BE2C (cell line): ENCODE results near the gene NCAN.

Experiments used
- DNase-seq: peaks from one replicate; pipeline ENCODE4 v3.0.0-alpha.2; 2020
- H3K27me3 ChIP-seq: fragments of 250-450 bp; sonication (Bioruptor Pico); 2 replicates; pipeline ENCODE4 v1.5.1; 2020; ENCODE audit warnings: mild to moderate bottlenecking
- H3K36me3 ChIP-seq: fragments of 250-450 bp; sonication (Bioruptor Pico); 2 replicates; pipeline ENCODE4 v1.5.1; 2020; ENCODE audit warnings: mild to moderate bottlenecking
- H3K4me1 ChIP-seq: fragments of 250-450 bp; sonication (Bioruptor Pico); 2 replicates; pipeline ENCODE4 v1.5.1; 2020
- H3K4me3 ChIP-seq: 2 replicates; pipeline ENCODE4 v1.5.1; 2011; ENCODE audit warnings: low read depth, low read length
- H3K9me3 ChIP-seq: fragments of 250-450 bp; sonication (Bioruptor Pico); 2 replicates; pipeline ENCODE4 v1.5.1; 2020
- CTCF ChIP-seq: IDR thresholded peaks from 2 replicates; pipeline ENCODE4 v1.5.1; 2012; ENCODE audit warnings: mild to moderate bottlenecking, low read depth, low read length

The NCAN gene

GRCh38 chr19:19268453-19269385, 57.0 kb downstream of the NCAN start:
- Histone ChIP-seq H3K9me3 (no peaks in the 10 kb centered on the region; the same call in 1 of the 2 replicates), H3K27me3 (no peaks in the 10 kb centered on the region), H3K36me3 (no peaks in the 10 kb centered on the region), H3K4me3 (no peak overlapping the region), H3K4me1 (peaks cover 5% of the 10 kb centered on the region; the same call in 1 of the 2 replicates)
- TF ChIP-seq CTCF, result no peak
- DNase-seq, result no peak

- Histone ChIP-seq H3K36me3 (no peaks in the 10 kb centered on the region), H3K27me3 (no peaks in the 10 kb centered on the region), H3K9me3 (no peaks in the 10 kb centered on the region; the same call in 1 of the 2 replicates), H3K4me3 (no peak overlapping the region), H3K4me1 (peaks cover 5% of the 10 kb centered on the region; the same call in 1 of the 2 replicates)
- DNase-seq, result no peak
- TF ChIP-seq CTCF, result no peak
These were observed 58.4 kb downstream of the NCAN start for GRCh38 chr19:19269952-19270694.

- Histone ChIP-seq H3K4me3 (no peak overlapping the region), H3K9me3 (no peaks in the 10 kb centered on the region; the same call in 1 of the 2 replicates), H3K4me1 (peaks cover 5% of the 10 kb centered on the region; the same call in 1 of the 2 replicates), H3K36me3 (peaks cover 5% of the 10 kb centered on the region), H3K27me3 (no peaks in the 10 kb centered on the region)
- no peak for TF ChIP-seq CTCF
- DNase-seq, result no peak
These were observed 59.2 kb downstream of the NCAN start for GRCh38 chr19:19270749-19271571.

- H3K9me3 ChIP-seq, result no peaks in the 10 kb centered on the region; the same call in 1 of the 2 replicates
- peaks cover 5% of the 10 kb centered on the region; the same call in 1 of the 2 replicates for H3K4me1 ChIP-seq
- H3K27me3 ChIP-seq, result no peaks in the 10 kb centered on the region
- no peak for DNase-seq
- no peak for TF ChIP-seq CTCF
- H3K36me3 ChIP-seq, result peaks cover 14% of the 10 kb centered on the region
- peak overlapping the region; percentile 53; the same call in 1 of the 2 replicates for H3K4me3 ChIP-seq
These were observed 60.3 kb downstream of the NCAN start for GRCh38 chr19:19271828-19272599.

- DNase-seq, result no peak
- Histone ChIP-seq H3K27me3 (no peaks in the 10 kb centered on the region), H3K9me3 (no peaks in the 10 kb centered on the region; the same call in 1 of the 2 replicates), H3K36me3 (peaks cover 23% of the 10 kb centered on the region), H3K4me3 (no peak overlapping the region), H3K4me1 (peaks cover 5% of the 10 kb centered on the region; the same call in 1 of the 2 replicates)
- no peak for TF ChIP-seq CTCF
These were observed 62.4 kb downstream of the NCAN start for GRCh38 chr19:19274146-19274545.
